MCF 10A (cell line): ENCODE measurements around the gene LRMDA. TPM values are rescaled to one million over a fixed set of nuclear protein-coding genes. Genes with fewer than 3 reads are reported as not detected.

ENCODE experiments used
- BruUV-seq: library from RNA; stranded (reverse); fragments of 400-500 nt; replicated peaks from 2 replicates; lab custom pipeline; 2021; lab: Mats Ljungman, UMichigan
- CTCF ChIA-PET: fragments of 300-600 bp; sonication (Branson Sonifier 250); formaldehyde crosslinking; extraction: SDS; loops from one replicate; lab custom pipeline; 2021; ENCODE audit warnings: antibody characterized with exemption, inconsistent platforms; lab: Yijun Ruan, JAX
- POLR2A ChIA-PET: fragments of 300-600, 350-650 bp; sonication (Branson Sonifier 250); formaldehyde crosslinking; extraction: SDS; loops from one replicate; lab custom pipeline; 2020; ENCODE audit warnings: antibody characterized with exemption, inconsistent platforms; lab: Yijun Ruan, JAX
- DNase-seq: peaks from one replicate; pipeline ENCODE4 v3.0.0-alpha.2; 2018; ENCODE audit not compliant: unreplicated experiment
- H3K27ac Mint-ChIP-seq: one replicate; pipeline ENCODE4 v1.8.0; 2022; ENCODE audit warnings: mild to moderate bottlenecking, low read depth, mixed read lengths; ENCODE audit not compliant: unreplicated experiment
- H3K27me3 Mint-ChIP-seq: one replicate; pipeline ENCODE4 v1.8.0; 2022; ENCODE audit warnings: mixed read lengths; ENCODE audit not compliant: insufficient read depth, unreplicated experiment
- H3K36me3 Mint-ChIP-seq: one replicate; pipeline ENCODE4 v1.8.0; 2022; ENCODE audit warnings: mild to moderate bottlenecking, moderate library complexity, mixed read lengths; ENCODE audit not compliant: insufficient read depth, unreplicated experiment
- H3K4me1 Mint-ChIP-seq: one replicate; pipeline ENCODE4 v1.8.0; 2022; ENCODE audit warnings: mixed read lengths; ENCODE audit not compliant: insufficient read depth, unreplicated experiment
- H3K4me3 Mint-ChIP-seq: one replicate; pipeline ENCODE4 v1.8.0; 2022; ENCODE audit warnings: mild to moderate bottlenecking, moderate library complexity, mixed read lengths; ENCODE audit not compliant: unreplicated experiment
- H3K9me3 Mint-ChIP-seq: one replicate; pipeline ENCODE4 v1.8.0; 2022; ENCODE audit warnings: mixed read lengths; ENCODE audit not compliant: unreplicated experiment
- intact Hi-C: fragments of 100-400 bp; cut with micrococcal nuclease; formaldehyde crosslinking; loops from 2 replicates; pipeline ENCODE4 v1.14.1; 2022
- total RNA-seq: library from RNA; stranded (reverse); gene quantifications from 2 replicates; pipeline ENCODE4 v1.2.3, GENCODE V29; 2022
- TF ChIP-seq, protein P1 (sequence below): fragments of 200-600 bp; IDR thresholded peaks from one replicate; pipeline ENCODE4 v1.8.0; 2022; ENCODE audit warnings: antibody characterized with exemption, mild to moderate bottlenecking; ENCODE audit not compliant: unreplicated experiment

Gene LRMDA
- total RNA-seq, 1 experiment from 2014 or later: not detected

DNA sequence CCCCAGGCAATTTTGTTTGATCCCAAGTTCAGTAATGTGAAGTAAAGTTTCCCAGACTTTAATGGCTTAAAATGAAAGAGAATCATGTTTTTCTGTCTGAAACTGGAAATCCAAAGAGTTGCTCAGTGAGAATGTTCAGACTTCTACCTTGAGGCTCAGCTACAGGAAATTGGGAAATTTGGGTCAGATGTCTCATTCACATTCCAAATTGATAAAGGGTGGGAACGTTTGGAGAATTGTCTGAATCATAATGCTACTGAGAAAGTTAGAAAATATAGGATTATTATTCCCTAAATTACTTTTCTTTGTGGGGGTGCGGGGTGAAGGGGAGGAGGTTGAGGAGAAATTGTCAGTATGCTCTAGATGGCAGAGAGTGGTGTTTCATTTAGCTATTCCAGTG lies 773.9 kb downstream of the LRMDA start:
- Mint-ChIP-seq H3K27me3 (no peaks in the 10 kb centered on the region), H3K4me1 (no peaks in the 10 kb centered on the region), H3K4me3 (no peak overlapping the region), H3K36me3 (no peaks in the 10 kb centered on the region), H3K9me3 (no peaks in the 10 kb centered on the region), H3K27ac (no peak overlapping the region)
- ChIA-PET POLR2A (no interaction called here), CTCF (no interaction called here)
- BruUV-seq: no TSS peak
- intact Hi-C loops: no loop called here
- DNase-seq: no peak
- TF ChIP-seq, protein P1, sequence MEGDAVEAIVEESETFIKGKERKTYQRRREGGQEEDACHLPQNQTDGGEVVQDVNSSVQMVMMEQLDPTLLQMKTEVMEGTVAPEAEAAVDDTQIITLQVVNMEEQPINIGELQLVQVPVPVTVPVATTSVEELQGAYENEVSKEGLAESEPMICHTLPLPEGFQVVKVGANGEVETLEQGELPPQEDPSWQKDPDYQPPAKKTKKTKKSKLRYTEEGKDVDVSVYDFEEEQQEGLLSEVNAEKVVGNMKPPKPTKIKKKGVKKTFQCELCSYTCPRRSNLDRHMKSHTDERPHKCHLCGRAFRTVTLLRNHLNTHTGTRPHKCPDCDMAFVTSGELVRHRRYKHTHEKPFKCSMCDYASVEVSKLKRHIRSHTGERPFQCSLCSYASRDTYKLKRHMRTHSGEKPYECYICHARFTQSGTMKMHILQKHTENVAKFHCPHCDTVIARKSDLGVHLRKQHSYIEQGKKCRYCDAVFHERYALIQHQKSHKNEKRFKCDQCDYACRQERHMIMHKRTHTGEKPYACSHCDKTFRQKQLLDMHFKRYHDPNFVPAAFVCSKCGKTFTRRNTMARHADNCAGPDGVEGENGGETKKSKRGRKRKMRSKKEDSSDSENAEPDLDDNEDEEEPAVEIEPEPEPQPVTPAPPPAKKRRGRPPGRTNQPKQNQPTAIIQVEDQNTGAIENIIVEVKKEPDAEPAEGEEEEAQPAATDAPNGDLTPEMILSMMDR: no peak

- POLR2A ChIA-PET: no interaction called here
- TF ChIP-seq, protein P1: no peak
Measured at GRCh38 chr10:76206797-76207352, 775.5 kb downstream of the LRMDA start.

DNA sequence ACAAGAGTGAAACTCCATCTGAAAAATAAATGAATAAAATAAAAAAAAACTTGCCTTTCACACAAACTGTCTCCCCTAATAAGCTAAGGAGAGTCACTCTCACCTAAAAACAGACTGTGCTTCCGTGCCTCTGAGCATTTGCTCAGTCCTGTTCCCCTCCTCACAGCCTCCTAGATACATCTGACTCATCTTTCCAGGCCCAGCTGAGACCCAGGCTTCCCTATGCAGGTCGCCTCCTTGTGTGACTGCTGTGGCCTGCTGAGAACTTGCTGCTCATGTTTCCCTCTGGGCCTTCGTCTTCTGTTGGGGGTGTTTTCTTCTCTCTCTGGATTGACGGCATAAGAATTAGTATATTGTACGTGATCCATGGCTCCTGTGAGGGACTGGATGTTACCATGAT lies 777.7 kb downstream of the LRMDA start:
- TF ChIP-seq, protein P1: no peak
- Mint-ChIP-seq H3K27ac (no peak overlapping the region), H3K27me3 (no peaks in the 10 kb centered on the region), H3K9me3 (no peaks in the 10 kb centered on the region), H3K4me1 (no peaks in the 10 kb centered on the region), H3K36me3 (no peaks in the 10 kb centered on the region), H3K4me3 (no peak overlapping the region)
- BruUV-seq: no TSS peak
- intact Hi-C loops: no loop called here
- ChIA-PET CTCF (no interaction called here), POLR2A (no interaction called here)
- DNase-seq: no peak

More at GRCh38 chr10:76206797-76207352, 775.5 kb downstream of the LRMDA start:
- no peak for DNase-seq
- CTCF ChIA-PET: no interaction called here
- Mint-ChIP-seq H3K36me3 (no peaks in the 10 kb centered on the region), H3K27ac (no peak overlapping the region), H3K4me1 (no peaks in the 10 kb centered on the region), H3K4me3 (no peak overlapping the region), H3K9me3 (no peaks in the 10 kb centered on the region), H3K27me3 (no peaks in the 10 kb centered on the region)
- BruUV-seq: no TSS peak
- intact Hi-C loops: no loop called here

- intact Hi-C loops: no loop called here
- Mint-ChIP-seq H3K9me3 (no peaks in the 10 kb centered on the region), H3K4me3 (no peak overlapping the region), H3K36me3 (no peaks in the 10 kb centered on the region), H3K27ac (no peak overlapping the region), H3K27me3 (no peaks in the 10 kb centered on the region), H3K4me1 (no peaks in the 10 kb centered on the region)
- ChIA-PET POLR2A (no interaction called here), CTCF (no interaction called here)
- TF ChIP-seq, protein P1: no peak
- BruUV-seq: no TSS peak
- no peak for DNase-seq
Measured at GRCh38 chr10:76210211-76210610, 778.8 kb downstream of the LRMDA start.
